Progenitor cell of endocrine pancreas (in vitro differentiated cells): ENCODE measurements around the gene EXD3. TPM values are rescaled to one million over a fixed set of nuclear protein-coding genes. Genes with fewer than 3 reads are reported as not detected.

Source experiments
- DNase-seq: peaks from one replicate; pipeline ENCODE4 v3.0.0; 2021; ENCODE audit warnings: low spot score; ENCODE audit not compliant: unreplicated experiment
- H3K27ac Mint-ChIP-seq: 2 replicates; pipeline ENCODE4 v1.8.0; 2021; ENCODE audit warnings: mild to moderate bottlenecking, moderate library complexity, mixed read lengths
- H3K27me3 Mint-ChIP-seq: 2 replicates; pipeline ENCODE4 v1.8.0; 2021; ENCODE audit warnings: mixed read lengths
- H3K36me3 Mint-ChIP-seq: 2 replicates; pipeline ENCODE4 v1.8.0; 2022; ENCODE audit warnings: mixed read lengths; ENCODE audit not compliant: insufficient read depth
- H3K4me1 Mint-ChIP-seq: 2 replicates; pipeline ENCODE4 v1.8.0; 2021; ENCODE audit warnings: low read depth, mixed read lengths
- H3K4me3 Mint-ChIP-seq: 2 replicates; pipeline ENCODE4 v1.8.0; 2021; ENCODE audit warnings: low read depth, mild to moderate bottlenecking, moderate library complexity, mixed read lengths
- H3K9me3 Mint-ChIP-seq: 2 replicates; pipeline ENCODE4 v1.8.0; 2021; ENCODE audit warnings: low read depth, mixed read lengths
- CTCF ChIP-seq: fragments of 200-600 bp; sonication (generic); IDR thresholded peaks from one replicate; pipeline ENCODE4 v1.5.0; 2021; ENCODE audit warnings: antibody characterized with exemption, mild to moderate bottlenecking; ENCODE audit not compliant: unreplicated experiment
- total RNA-seq: library from RNA; stranded (reverse); gene quantifications from 2 replicates; pipeline ENCODE4 v1.2.1, GENCODE V29; 2021

EXD3 gene
- total RNA-seq, 1 donor from 2014 or later, result 31.7 TPM

- no peak for DNase-seq
- Mint-ChIP-seq H3K4me1 (no peaks in the 10 kb centered on the region), H3K4me3 (no peak overlapping the region), H3K9me3 (no peaks in the 10 kb centered on the region), H3K36me3 (peaks cover 18% of the 10 kb centered on the region), H3K27me3 (no peaks in the 10 kb centered on the region), H3K27ac (no peak overlapping the region)
- no peak for TF ChIP-seq CTCF
These were observed 155.0 kb downstream of the EXD3 start for GRCh38 chr9:137267933-137268355.

DNA sequence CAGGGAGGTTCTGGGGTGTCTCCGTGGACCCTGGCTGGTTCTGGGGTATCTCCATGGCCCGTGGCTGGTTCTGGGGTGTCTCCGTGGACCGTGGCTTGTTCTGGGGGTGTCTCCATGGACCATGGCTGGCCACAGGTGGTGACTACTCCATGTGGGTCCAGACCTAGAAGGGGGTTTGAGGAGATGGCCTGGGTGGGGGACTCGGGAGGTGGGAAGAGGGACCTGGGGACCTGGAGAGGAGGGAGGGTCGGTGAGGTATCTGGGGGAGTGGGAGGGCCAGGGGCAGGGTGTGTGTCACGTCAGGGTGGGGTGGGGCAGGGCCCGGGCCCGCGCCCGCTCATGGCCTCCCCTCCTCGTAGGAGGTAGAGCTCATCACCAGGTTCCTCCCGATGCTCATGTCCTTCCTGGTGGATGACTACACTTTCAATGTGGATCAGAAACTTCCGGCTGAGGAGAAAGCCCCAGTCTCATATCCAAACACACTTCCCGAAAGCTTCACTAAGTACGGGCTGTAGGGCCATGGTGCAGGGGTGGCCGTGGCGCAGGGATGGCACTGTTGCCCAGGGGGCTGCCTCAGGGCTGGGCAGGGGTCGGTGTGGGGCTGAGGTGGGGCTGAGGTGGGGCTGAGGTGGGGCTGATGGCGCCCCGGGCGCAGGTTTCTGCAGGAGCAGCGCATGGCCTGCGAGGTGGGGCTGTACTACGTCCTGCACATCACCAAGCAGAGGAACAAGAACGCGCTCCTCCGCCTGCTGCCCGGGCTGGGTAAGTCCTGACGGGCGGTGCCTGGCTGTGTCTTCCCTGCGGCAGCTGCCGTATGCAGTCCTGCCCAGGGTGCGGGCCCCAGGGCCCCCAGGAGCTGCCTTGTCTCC lies 156.1 kb downstream of the EXD3 start:
- no peaks in the 10 kb centered on the region for H3K9me3 Mint-ChIP-seq
- H3K4me1 Mint-ChIP-seq, result no peaks in the 10 kb centered on the region
- no peak overlapping the region for H3K4me3 Mint-ChIP-seq
- peaks cover 19% of the 10 kb centered on the region for H3K36me3 Mint-ChIP-seq
- H3K27me3 Mint-ChIP-seq, result no peaks in the 10 kb centered on the region
- no peak for DNase-seq
- no peak overlapping the region for H3K27ac Mint-ChIP-seq
- no peak for TF ChIP-seq CTCF

- TF ChIP-seq CTCF, result no peak
- no peak for DNase-seq
- H3K4me3 Mint-ChIP-seq, result no peak overlapping the region
- no peaks in the 10 kb centered on the region for H3K9me3 Mint-ChIP-seq
- no peak overlapping the region for H3K27ac Mint-ChIP-seq
- no peaks in the 10 kb centered on the region for H3K27me3 Mint-ChIP-seq
- H3K36me3 Mint-ChIP-seq, result peaks cover 20% of the 10 kb centered on the region
- H3K4me1 Mint-ChIP-seq, result no peaks in the 10 kb centered on the region
These were observed 156.8 kb downstream of the EXD3 start for GRCh38 chr9:137266162-137266527.

DNA sequence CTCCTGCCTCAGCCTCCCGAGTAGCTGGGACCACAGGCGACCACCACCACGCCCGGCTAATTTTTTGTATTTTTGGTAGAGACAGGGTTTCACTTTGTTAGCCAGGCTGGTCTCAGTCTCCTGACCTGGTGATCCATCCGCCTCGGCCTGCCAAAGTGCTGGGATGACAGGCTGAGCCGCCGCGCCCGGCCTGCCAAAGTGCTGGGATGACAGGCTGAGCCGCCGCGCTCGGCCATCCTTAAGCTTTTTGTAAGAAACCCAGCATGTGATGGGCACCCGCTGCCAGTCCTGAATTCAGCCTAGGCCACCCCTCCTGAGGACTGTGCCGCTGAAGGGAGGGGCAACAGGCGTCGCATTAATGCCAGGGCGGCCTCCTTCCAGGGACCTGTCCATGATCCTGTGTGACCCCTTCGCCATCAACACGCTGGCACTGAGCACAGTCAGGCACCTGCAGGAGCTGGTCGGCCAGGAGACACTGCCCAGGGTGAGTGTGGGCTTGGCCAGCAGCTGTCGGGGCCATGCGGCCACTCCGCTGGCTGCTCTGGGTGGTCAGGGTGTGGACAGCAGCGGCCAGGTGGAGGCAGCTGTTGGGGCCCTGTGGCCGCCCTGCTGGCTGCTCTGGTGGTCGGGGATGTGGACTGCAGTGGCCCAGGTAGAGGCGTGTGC lies 157.3 kb downstream of the EXD3 start:
- no peak for TF ChIP-seq CTCF
- Mint-ChIP-seq H3K9me3 (no peaks in the 10 kb centered on the region), H3K4me3 (no peak overlapping the region), H3K4me1 (no peaks in the 10 kb centered on the region), H3K27me3 (no peaks in the 10 kb centered on the region), H3K27ac (no peak overlapping the region), H3K36me3 (peaks cover 20% of the 10 kb centered on the region)
- DNase-seq, result no peak

DNA sequence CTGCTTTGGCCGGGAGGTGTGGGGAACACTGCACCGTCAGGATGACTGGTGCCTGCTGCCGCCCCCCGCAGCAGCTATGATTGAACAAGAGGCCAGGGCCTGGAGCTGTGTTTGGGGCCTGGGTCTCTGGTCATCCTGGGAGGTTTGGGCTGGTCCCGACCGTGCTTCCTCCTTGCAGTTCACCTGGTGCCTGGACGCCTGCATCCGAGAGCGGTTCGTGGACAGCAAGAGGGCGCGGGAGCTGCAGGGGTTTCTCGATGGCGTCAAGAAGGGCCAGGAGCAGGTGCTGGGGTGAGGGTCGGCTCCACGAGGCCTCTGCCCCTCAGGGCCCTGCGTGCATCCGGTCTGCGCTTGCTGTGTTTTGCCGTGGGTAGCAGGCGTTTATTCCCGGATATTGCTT lies 158.9 kb downstream of the EXD3 start:
- Mint-ChIP-seq H3K9me3 (no peaks in the 10 kb centered on the region), H3K4me3 (no peak overlapping the region), H3K36me3 (peaks cover 14% of the 10 kb centered on the region), H3K4me1 (no peaks in the 10 kb centered on the region), H3K27ac (no peak overlapping the region), H3K27me3 (no peaks in the 10 kb centered on the region)
- no peak for DNase-seq
- no peak for TF ChIP-seq CTCF
